GM19397 (cell line): Measurements from ENCODE around the gene STC2.
"Not testable (repeated sequence)": the region's sequence is repeated elsewhere in the genome, so short reads cannot be mapped to it uniquely, and the experiment has no call there.

Source experiments
- ATAC-seq: cut with Tn5 transposase; IDR thresholded peaks from one replicate; pipeline ENCODE4 v1.9.1; 2021; ENCODE audit warnings: mild to moderate bottlenecking, moderate library complexity; ENCODE audit not compliant: unreplicated experiment

STC2 gene

GRCh38 chr5:173296737-173297676 is 31.2 kb downstream of the STC2 start:
- no peak for ATAC-seq

GRCh38 chr5:173295796-173296195 is 32.4 kb downstream of the STC2 start:
- no peak for ATAC-seq

- ATAC-seq: no peak
Measured at GRCh38 chr5:173294673-173295320, 33.4 kb downstream of the STC2 start.

GRCh38 chr5:173293817-173294672 is 34.2 kb downstream of the STC2 start:
- peak; percentile 79 for ATAC-seq

GRCh38 chr5:173291722-173292658 is 36.2 kb downstream of the STC2 start:
- no peak for ATAC-seq

GRCh38 chr5:173290477-173291131 is 37.6 kb downstream of the STC2 start:
- ATAC-seq: no peak

- ATAC-seq: no peak
Measured at GRCh38 chr5:173289372-173289771, 38.8 kb downstream of the STC2 start.

- no peak for ATAC-seq
Measured at GRCh38 chr5:173288632-173289031, 39.6 kb downstream of the STC2 start.

GRCh38 chr5:173287086-173287485 is 41.1 kb downstream of the STC2 start:
- ATAC-seq: no peak

GRCh38 chr5:173284343-173284958 is 43.8 kb downstream of the STC2 start:
- ATAC-seq: not testable (repeated sequence)

GRCh38 chr5:173283318-173284288 is 44.6 kb downstream of the STC2 start:
- ATAC-seq: peak; percentile 96

GRCh38 chr5:173282916-173283315 is 45.3 kb downstream of the STC2 start:
- ATAC-seq: no peak

GRCh38 chr5:173281910-173282309 is 46.3 kb downstream of the STC2 start:
- no peak for ATAC-seq

- no peak for ATAC-seq
Measured at GRCh38 chr5:173279166-173279565, 49.0 kb downstream of the STC2 start.

- no peak for ATAC-seq
Measured at GRCh38 chr5:173278641-173279040, 49.6 kb downstream of the STC2 start.

- no peak for ATAC-seq
Measured at GRCh38 chr5:173278172-173278571, 50.0 kb downstream of the STC2 start.

GRCh38 chr5:173274771-173275170 is 53.4 kb downstream of the STC2 start:
- ATAC-seq: no peak

- ATAC-seq: no peak
Measured at GRCh38 chr5:173271419-173271818, 56.8 kb downstream of the STC2 start.
